EL (cell line): ENCODE data around the gene ADAMTS17.

Experiments
- DNase-seq: peaks from one replicate; pipeline ENCODE4 v3.0.0-alpha.2; 2016

The ADAMTS17 gene, protein sequence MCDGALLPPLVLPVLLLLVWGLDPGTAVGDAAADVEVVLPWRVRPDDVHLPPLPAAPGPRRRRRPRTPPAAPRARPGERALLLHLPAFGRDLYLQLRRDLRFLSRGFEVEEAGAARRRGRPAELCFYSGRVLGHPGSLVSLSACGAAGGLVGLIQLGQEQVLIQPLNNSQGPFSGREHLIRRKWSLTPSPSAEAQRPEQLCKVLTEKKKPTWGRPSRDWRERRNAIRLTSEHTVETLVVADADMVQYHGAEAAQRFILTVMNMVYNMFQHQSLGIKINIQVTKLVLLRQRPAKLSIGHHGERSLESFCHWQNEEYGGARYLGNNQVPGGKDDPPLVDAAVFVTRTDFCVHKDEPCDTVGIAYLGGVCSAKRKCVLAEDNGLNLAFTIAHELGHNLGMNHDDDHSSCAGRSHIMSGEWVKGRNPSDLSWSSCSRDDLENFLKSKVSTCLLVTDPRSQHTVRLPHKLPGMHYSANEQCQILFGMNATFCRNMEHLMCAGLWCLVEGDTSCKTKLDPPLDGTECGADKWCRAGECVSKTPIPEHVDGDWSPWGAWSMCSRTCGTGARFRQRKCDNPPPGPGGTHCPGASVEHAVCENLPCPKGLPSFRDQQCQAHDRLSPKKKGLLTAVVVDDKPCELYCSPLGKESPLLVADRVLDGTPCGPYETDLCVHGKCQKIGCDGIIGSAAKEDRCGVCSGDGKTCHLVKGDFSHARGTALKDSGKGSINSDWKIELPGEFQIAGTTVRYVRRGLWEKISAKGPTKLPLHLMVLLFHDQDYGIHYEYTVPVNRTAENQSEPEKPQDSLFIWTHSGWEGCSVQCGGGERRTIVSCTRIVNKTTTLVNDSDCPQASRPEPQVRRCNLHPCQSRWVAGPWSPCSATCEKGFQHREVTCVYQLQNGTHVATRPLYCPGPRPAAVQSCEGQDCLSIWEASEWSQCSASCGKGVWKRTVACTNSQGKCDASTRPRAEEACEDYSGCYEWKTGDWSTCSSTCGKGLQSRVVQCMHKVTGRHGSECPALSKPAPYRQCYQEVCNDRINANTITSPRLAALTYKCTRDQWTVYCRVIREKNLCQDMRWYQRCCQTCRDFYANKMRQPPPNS

DNA sequence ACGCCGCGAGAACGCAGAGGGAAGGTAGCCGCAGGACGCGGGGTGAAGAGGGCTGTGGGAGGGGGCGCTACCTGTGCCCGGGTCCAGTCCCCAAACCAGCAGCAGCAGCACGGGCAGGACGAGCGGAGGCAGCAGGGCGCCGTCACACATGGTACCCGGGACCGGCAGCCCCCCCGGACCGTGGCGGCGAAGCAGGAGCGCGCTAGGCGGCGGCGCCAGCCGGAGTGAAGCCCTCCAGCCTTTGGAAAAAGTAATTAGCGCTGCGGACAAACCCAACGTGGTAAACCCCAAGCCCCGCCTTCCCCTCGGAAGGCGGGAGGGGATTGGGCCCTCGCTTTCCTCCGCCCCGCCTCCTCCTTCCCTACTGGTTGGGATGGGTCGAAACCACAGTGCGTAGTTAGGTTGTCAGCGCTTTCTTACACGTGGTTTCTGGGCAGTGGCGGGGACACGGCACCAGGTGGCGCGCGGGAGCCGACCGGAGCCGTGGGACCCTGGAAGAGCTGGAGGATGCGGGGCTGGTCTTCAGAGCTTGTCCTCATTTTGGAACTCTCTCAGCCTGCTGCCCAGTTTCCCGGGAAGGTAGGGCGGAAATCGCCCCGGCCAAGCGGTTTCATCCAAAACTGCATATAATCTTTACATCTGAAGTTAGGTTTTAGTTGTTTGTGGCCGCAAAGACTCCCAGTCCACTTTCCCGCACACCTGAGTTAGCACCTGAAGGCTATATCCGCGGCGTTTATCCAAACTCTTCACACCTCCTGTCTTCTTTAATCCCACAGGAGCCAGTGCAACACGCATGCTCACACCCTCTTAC lies at the start of gene ADAMTS17:
ADAMTS17 (minus strand) TSS at position 226 of the 811 bp plus-strand sequence; CDS start at position 150, 76 bp downstream.
- DNase-seq: peak; percentile 45

DNA sequence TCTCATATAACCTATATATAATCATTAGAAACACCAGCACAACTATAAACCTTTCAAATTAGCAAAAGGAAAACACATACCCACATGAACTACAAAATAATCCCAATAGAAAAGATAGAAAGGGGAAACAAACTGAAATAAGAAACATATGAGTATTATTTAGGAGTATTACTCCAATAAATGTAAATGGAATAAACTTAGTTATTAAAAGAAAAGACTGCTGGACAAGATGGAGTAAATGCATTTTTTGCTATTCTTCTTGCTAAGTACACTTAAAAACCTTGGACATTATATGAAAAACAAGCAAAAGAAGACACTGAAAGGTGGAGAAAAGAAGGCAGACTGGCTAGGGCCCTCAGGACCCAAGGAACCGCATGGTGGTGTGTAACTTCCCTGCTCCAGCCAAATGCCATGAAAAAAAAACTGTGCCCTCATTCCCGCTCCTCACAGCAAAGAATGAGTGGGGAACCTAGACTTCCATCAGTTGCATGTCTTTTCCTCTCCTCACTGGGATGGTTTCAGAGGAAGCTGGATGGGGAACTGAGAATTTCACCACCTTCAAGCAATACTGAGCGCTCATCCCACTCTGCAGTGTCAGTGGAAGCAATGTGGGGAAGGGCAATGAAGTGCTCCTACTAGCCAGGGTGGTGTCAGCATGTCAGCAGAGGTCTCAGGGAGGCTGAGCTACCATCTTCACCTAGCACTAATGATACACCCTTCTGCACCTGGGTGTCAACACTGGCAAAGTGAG lies 43.7 kb upstream of the ADAMTS17 start:
- DNase-seq: no peak

DNA sequence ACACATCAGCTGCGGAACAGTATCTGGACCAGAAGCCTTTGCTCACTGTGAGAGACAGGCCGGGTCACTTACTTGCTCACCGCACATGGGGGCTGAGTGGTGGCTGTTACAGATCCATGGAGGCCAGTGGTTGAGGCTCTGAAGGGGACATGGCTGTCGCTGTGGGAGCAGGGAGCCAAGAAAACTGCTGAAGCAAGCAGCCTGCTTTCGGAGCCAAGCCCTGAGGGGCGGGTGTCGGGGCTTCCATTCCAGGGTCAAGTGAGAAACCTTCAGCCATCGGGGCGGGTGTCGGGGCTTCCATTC lies 42.3 kb upstream of the ADAMTS17 start:
- no peak for DNase-seq

DNA sequence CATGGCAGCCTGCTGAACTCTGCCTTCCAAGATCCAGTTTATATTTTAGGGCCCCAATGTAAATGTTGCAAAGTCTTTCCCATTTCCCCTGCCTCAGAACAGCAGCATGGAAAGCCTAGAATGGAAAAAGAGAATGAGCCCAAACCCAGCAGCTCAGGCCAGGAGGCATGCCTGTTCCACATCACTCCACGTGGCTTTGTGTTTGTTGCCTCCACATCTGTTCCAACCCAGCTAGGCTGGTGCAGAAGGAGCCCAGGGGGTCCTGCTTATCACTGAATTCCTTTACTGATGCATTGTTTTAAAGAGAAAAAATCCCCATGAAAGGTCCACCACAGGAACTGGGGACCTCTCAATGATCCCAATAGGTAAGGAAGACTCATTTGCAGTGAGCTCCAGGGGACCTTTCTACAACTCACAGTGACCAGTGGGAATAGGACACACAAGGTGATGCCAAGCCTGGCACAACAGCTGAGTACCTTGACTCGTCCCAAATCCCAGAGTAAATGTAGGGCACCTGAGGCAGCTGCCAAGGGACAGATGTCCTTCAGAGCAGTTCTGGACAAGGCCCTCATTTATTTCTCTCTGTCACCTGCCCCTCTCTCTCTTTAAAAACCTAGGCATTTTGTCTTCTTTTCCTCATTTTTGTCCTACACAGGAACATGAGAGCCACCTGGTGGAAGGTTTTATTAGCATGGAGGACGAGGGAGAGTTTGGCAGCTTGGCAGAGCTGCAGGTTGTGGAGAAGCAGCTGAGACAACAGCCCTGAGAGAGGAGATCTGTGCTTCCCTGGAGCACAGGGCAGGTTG lies 41.7 kb upstream of the ADAMTS17 start:
- DNase-seq: peak; percentile 4

DNA sequence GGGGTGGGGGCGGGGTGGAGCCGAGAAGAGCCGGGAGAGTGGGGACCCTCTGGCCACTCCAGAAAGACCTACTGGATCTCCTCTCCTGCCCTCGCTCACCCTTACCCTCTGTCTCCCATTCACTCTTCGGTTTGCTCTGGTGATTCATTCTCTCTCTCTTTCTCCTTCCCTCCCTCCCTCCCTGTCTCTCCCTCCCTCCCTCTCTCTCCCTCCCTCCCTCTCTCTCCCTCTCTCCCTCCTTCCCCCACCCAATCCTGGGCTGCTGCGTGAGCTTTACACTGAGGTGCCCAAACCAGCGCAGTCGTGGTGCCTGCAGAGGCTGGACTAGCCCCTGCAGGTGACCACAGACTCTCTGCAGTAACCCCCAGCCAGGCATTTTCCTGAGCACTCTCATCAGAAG lies 32.2 kb upstream of the ADAMTS17 start:
- DNase-seq: no peak

DNA sequence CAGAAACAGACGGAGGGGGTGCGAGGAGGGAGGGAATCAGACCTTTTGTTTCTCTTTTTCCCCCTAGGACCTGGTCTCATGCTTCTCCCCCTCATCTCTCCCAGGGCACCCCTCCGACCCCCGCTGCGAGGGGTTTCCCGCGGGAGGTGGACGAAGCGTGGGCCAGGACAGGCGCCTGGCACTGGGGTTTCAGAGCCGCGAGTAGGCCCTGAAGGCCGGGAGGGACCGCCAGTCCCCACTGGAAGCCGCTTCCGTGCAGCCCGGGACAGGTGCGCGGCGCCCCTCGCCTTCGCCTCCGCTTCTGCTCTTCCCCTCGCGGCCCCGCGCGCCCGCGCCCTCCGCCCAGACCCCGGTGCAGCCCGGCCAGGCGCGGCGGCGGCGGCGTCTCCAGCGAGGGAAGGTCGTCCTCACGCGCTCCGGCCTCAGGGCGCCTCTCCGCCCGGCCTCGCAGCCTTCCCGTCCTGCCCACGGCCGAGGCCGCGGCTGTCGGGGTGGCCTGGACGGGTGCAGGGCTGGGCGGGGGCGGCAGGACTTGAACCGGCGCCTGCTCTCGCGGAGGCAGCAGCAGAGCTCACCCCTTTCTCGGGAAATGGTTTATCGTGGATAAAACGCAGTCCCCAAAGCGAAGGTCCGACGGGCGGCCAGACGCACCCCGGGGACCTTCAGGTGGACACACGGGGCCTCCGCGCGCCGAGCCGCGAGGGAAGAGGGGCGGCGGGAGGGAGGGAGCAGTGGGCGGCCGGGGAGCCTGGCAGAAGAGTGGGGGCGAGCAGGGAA lies 31.5 kb upstream of the ADAMTS17 start:
- DNase-seq: no peak

DNA sequence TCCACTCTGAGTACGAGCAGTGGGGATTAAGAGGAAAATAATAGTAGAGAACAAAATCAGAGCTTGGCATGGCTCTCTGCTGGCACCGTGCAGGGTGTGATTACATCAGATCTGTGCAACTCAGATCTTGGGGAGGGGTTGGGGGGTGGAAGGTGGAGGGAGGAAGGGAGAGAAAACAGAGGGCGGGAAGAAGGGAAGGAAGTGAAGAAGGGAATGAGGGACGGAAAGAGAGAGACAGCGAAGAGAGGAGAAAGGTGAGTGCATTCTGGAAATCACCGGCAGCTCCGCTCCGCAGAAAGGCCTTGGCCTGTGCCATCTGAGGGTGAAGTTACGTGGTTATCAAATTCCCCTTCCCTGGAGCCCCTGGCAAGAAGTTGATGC lies 31.0 kb upstream of the ADAMTS17 start:
- no peak for DNase-seq

DNA sequence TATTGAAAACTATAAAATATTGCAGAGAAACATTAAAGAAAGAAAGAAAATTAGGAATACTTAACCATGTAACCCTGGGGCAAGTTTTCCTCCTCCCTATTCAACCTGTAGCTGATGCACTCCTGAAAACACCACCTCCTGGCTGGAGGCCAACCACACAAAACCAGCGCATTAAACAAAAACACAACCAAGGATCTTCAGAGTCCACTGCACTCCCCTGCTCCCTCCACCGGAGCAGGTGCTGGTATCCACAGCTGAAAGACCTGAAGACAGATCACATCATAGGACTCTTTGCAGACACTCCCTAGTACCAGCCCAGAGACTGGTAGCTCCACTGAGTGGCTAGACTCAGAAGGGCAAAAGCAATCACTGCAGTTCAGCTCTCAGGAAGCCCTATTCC lies 13.6 kb upstream of the ADAMTS17 start:
- DNase-seq: no peak

DNA sequence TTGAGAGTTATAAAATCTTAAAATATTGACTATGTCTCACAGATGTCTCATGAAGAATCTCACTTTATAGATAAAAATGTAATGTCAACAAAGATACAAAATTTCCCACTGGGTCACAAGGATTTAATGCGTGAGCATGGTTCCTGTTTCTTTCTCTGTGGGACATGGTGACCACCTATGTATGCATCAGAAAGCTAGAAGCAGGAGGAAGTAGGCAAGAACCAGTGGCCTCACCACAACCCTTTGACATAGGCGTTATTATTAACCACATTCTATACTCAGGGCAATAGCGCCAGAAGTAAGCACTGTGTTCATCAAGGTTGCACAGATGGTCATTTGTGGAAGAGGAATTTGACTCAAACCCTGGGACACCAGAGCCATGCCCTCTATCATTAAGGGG lies 11.7 kb upstream of the ADAMTS17 start:
- no peak for DNase-seq

DNA sequence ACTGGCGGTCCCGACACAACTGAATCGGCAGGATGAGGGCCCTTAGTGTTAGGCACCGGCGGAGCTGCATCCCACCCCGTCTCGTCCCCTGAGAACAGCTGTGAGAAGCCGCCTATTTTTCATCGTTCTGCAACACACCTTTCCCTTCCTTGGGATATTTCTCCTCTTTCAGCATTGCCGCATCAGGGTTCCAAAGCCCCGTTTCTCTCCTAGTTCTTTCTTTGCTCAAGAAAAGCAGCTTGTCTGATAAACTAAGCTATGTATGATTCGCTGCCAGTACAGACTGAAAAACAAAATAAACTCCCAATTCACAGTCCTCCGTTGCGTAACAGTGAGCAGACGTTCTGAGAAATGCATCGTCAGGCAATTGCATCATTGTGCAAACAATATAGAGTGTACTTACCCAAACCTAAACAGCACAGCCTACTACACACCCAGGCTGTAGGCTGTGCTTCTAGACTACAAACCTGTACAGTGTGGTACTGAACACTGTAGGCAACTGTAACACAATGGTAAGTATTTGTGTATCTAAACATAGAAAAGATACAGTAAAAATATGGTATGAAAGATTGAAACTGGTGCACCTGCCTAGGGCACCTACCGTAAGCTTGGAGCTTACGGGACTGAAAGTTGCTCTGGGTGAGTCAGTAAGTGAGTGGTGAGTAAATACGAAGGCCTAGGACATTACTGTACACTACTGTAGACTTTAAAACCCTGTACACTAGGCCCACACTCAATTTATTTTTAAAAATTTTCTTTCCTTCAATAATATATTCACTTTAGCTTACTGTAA lies 8.9 kb upstream of the ADAMTS17 start:
- peak; percentile 34 for DNase-seq

DNA sequence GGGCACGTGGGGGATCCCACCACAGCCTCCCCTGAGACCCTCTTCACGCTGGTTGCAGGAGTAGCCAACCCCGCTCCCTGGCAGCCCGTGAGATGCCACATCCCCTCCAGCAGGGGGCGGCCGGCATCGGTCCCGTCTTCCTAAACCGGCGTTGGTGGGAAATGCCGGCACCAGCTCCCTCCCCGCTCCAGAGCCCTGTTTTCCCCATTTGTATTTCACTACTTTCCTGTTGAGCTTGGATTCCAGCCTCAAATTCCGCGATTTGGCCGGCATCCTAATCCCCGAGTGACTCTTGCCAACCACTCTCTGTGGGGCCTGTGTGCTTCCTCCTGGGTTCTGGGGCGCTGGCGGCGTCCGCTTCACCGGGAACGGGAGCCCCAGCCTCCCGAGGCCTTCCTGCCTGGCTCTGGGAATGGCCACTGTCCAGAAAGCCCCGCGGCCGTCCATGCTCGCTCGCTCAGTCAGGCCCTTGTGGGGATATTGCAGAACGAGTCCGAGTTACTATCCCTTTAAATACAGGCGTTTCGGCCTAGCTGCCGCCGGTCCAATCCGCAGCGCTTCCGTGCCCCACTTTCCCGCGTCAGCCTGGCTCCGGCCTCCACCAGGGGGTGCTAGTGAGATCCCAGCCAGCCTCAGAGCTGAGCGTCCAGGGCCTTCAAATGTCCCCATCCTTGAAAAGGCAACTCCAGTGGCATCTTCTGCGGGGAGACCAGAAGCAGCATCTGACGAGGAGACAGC lies 8.1 kb upstream of the ADAMTS17 start:
- peak; percentile 76 for DNase-seq

DNA sequence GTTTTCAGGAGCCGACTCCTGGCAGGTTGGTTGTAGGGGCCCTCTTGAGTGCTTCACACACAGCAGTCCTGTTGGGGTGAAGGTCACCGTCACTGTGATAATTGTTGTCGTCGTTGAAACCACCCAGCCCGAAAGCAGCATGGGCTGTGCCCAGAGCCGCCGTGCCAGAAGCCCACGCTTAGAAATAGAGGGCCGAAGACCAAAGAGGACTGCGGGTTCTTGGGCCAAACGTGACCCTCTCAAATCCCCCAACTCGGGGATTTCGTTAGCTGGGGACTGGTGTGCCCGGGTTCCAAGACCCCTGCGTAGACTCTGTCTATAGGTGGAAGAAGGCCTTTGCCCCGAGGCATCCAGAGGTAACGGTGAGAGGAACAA lies 7.5 kb upstream of the ADAMTS17 start:
- no peak for DNase-seq

DNA sequence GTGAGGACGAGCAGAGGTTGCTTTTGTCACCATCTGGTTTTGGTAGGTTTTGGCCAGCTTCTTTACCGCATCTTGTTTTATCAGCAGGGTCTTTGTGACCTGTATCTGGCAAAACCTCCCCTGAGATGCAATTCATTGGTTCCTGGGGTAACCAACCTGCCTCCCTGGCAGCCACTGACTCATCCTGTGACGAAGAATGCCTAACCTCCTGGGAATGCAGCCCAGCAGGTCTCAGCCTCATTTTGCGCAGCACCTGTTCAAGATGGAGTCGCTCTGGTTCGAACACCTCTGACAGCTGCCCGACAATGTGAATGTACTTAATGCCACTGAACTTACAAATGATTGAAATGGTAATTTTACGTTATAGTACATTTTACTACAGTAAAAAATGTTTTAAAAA lies 6.8 kb upstream of the ADAMTS17 start:
- no peak for DNase-seq

DNA sequence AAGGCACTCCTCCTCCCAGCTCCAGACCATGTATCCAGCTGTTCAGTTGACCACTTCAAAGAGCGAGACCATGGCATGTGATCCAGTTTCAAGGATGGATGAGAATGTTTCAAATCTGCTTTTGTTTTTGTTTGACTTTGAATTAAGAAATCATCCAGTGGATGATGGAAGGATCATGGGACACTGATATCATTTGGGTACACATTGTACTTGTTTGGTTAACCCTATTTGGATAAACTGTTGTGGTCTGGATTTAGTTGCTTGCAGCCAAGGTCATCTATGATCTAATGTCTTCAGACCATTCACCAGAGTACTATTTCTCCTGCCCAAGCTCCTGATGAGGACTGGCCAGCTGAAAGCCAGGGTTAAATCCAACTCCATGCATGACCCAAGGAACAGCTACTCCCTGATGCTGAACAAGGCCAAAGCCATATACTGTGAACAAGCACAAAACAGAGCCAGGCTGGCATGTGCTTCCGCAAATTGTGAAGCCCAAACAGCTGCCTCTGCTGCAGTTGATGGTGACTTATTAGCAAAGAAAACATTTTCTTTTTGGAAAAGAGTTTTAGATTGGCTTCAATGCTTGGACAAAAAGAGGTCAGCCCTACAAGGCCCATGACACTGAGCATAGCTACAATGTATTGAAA lies 5.2 kb upstream of the ADAMTS17 start:
- DNase-seq: no peak

DNA sequence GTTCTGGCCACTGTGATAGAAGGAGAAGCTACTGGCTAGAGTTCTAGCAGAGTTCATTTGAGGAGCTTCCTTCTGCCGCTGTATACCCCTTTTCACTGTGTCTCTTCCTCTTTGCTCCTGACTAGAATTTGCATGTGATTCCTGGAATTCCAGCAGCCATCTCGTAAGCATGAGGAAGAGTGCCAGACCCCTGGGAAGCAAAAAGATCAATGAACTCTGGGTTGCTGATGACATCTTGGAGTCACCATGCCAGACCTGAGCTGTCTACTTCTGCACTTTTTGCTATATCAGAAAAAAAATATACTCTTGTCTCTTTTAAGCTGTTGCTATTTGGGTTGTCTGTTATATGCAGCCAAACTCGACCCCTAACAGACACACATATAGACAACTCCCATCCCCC lies 3.7 kb upstream of the ADAMTS17 start:
- no peak for DNase-seq

DNA sequence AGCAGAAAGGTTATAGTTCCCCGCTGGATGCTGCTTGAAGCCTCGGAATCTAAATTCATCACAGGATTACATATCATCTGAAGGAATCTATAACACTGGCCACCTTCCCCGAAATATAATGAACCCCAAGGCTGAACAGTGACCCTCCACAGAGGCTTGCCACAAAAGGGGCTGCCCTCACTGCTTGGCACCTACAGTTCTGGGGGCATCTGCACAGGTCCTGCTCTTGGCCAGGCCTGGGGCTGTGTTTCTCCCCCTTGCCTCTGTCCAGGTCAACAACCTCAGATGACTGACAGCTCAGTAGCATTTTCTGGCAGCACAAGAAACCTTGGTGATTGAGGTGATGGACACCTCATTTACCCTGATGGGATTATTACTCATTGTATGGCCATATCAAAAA lies 1.5 kb upstream of the ADAMTS17 start:
- no peak for DNase-seq

DNA sequence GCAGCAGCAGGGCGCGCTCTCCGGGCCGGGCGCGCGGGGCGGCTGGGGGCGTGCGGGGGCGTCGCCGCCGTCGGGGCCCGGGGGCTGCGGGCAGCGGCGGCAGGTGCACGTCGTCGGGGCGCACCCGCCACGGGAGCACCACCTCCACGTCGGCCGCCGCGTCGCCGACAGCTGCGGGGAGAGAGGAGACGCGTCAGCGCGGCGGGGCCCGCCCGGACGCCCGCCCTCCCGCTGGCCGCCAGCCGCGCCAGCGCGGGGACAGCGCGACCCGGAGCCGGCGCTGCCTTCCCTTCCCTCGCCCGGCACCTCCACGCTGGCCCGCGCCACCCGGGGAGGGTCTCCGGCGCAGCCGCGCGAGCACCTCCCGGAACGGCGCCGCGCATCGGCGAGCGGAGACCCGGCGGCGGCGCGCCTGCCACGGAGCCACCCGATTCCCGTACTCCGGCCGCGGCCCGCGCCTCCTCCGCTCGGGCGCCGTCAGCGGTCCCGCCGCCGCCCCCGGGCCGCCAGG lies 481 bp downstream of the ADAMTS17 start:
- no peak for DNase-seq

DNA sequence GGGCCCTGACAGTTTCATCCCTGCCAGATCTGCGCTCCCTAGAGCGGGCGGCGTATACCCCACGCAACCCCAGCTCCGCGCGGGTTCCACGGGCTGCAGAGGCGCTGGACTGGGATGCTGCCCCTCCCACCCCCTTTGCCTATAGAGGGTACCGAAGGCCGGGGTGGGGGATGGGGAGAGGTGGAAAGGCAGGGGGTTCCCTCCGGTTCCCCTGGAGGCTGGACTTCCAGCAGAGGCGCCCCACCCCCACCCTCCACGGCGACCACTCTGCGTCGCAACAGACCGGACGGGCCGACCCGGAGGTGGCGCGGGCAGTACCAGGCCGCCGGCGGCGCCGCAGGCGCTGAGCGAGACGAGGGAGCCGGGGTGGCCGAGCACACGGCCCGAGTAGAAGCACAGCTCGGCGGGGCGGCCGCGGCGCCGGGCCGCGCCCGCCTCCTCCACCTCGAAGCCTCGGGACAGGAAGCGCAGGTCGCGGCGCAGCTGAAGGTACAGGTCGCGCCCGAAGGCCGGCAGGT lies 995 bp downstream of the ADAMTS17 start:
- no peak for DNase-seq
